Upper lobe of left lung (tissue), 6 donors: Measurements from ENCODE around the gene PTPRK. TPM values are rescaled to one million over a fixed set of nuclear protein-coding genes. Genes with fewer than 3 reads are reported as not detected.

Experiments used
- ATAC-seq, 2 donors: fragments of 200-7000 bp; cut with Tn5 transposase; one replicate each; pipeline ENCODE4 v1.9.1; 2022; ENCODE audit warnings: mild to moderate bottlenecking in 2 of 2, moderate library complexity in 2 of 2; ENCODE audit not compliant: low FRiP score in 2 of 2
- DNase-seq, 2 donors: peaks; one replicate each; pipeline ENCODE4 v3.0.0-alpha.2; 2019 to 2020
- H3K27ac ChIP-seq, 4 donors: fragments of 200-600 bp; sonication (generic); one replicate each; pipeline ENCODE4 v1.5.1; 2016 to 2019
- H3K27me3 ChIP-seq, 4 donors: fragments of 200-600 bp; sonication (generic); one replicate each; pipeline ENCODE4 v1.5.1; 2017 to 2019
- H3K36me3 ChIP-seq, 4 donors: fragments of 200-600 bp; sonication (generic); one replicate each; pipeline ENCODE4 v1.5.1; 2016 to 2019
- H3K4me1 ChIP-seq, 4 donors: fragments of 200-600 bp; sonication (generic); one replicate each; pipeline ENCODE4 v1.5.1; 2018 to 2019
- H3K4me3 ChIP-seq, 4 donors: fragments of 200-600 bp; sonication (generic); one replicate each; pipeline ENCODE4 v1.5.1; 2017 to 2019; ENCODE audit warnings: mild to moderate bottlenecking in 2 of 4, moderate library complexity in 1 of 4
- H3K9me3 ChIP-seq, 4 donors: fragments of 200-600 bp; sonication (generic); one replicate each; pipeline ENCODE4 v1.5.1; 2018 to 2019
- EP300 ChIP-seq, 4 donors: sonication (generic); formaldehyde crosslinking; IDR thresholded peaks; one replicate each; pipeline ENCODE4 v1.5.1; 2017; ENCODE audit warnings: antibody characterized with exemption in 4 of 4, control low read depth in 2 of 4
- POLR2A ChIP-seq, 4 donors: fragments of 450-650 bp; IDR thresholded peaks; one replicate each; pipeline ENCODE4 v1.5.1; 2016 to 2017; ENCODE audit warnings: antibody characterized with exemption in 4 of 4, mild to moderate bottlenecking in 2 of 4
- POLR2AphosphoS5 ChIP-seq, 2 donors: sonication (generic); formaldehyde crosslinking; IDR thresholded peaks; one replicate each; pipeline ENCODE4 v1.5.1; 2017; ENCODE audit warnings: antibody characterized with exemption in 2 of 2
- WGBS, 2 donors: methylation state at CpG; one replicate each; pipeline ENCODE4 v1.1.5; 2017 to 2018; 5-methylcytosine and 5-hydroxymethylcytosine counted together
- total RNA-seq, 6 donors: library from RNA; depleted of rRNA in 4 of 6; stranded (reverse); fragments of >200 nt in 4 of 6; gene quantifications; one replicate each; pipeline versions ENCODE4 v1.1.0 to v1.2.1, GENCODE V29; 2016 to 2021
- TF ChIP-seq, protein P1 (sequence below), 6 experiments: fragments of 450-650 bp in 4 of 6; fragments of 200-600 bp in 2 of 6; sonication (generic) in 2 of 6; IDR thresholded peaks; one replicate each; pipeline ENCODE4 v1.5.1; 2016 to 2019; ENCODE audit warnings: antibody characterized with exemption in 6 of 6
- donor health status: DM: no; HTN: no; CAD: no; lungs with moderate emphysema.
- donor health status: DM: no; HTN: yes; CAD: no; lungs with severe emphysema.

The PTPRK gene
- total RNA-seq, 6 donors from 2014 or later: 42.7 to 97.4 (median 65.2) TPM

DNA sequence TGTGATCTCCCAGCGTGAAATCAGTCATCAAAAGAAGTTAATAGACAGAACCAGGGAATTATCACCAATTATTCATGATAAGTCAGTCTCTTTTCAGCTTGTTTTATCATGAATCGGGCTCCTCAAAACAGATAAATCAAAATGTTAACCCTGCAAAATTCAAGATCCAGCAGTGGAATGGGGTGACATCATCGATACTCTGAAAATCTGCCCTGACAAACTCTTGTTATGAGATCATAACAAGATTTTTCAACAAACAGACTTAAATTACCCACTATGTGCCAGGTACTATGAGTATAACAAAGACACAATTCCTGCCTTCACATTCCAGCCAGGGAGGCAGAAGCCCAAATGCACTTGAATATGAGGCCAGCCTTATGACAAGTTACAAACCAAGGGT is 64.4 kb downstream of the PTPRK start:
- Histone ChIP-seq H3K9me3 (no peaks in the 10 kb centered on the region), H3K36me3 (no peaks in the 10 kb centered on the region), H3K27me3 (no peaks in the 10 kb centered on the region), H3K4me1 (no peaks in the 10 kb centered on the region), H3K4me3 (no peak overlapping the region), H3K27ac (no peak overlapping the region)
- DNase-seq (no peak), ATAC-seq (no peak)
- 87 to 92% methylated on average over 3 of the region's 3 CpGs for WGBS, 2 donors
- TF ChIP-seq EP300 (IDR thresholded peaks at IDR 0.05) (no peak), POLR2A (IDR thresholded peaks at IDR 0.05) (no peak), POLR2AphosphoS5 (IDR thresholded peaks at IDR 0.05) (no peak)
- TF ChIP-seq, protein P1, sequence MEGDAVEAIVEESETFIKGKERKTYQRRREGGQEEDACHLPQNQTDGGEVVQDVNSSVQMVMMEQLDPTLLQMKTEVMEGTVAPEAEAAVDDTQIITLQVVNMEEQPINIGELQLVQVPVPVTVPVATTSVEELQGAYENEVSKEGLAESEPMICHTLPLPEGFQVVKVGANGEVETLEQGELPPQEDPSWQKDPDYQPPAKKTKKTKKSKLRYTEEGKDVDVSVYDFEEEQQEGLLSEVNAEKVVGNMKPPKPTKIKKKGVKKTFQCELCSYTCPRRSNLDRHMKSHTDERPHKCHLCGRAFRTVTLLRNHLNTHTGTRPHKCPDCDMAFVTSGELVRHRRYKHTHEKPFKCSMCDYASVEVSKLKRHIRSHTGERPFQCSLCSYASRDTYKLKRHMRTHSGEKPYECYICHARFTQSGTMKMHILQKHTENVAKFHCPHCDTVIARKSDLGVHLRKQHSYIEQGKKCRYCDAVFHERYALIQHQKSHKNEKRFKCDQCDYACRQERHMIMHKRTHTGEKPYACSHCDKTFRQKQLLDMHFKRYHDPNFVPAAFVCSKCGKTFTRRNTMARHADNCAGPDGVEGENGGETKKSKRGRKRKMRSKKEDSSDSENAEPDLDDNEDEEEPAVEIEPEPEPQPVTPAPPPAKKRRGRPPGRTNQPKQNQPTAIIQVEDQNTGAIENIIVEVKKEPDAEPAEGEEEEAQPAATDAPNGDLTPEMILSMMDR (IDR thresholded peaks at IDR 0.05): no peak

GRCh38 chr6:128452713-128453112 is 67.7 kb downstream of the PTPRK start:
- ATAC-seq: no peak

GRCh38 chr6:128446497-128446896 is 73.9 kb downstream of the PTPRK start:
- TF ChIP-seq, protein P1 (IDR thresholded peaks at IDR 0.05): no peak
- TF ChIP-seq EP300 (IDR thresholded peaks at IDR 0.05) (no peak), POLR2AphosphoS5 (IDR thresholded peaks at IDR 0.05) (no peak), POLR2A (IDR thresholded peaks at IDR 0.05) (no peak)
- Histone ChIP-seq H3K27ac (no peak overlapping the region), H3K9me3 (no peaks in the 10 kb centered on the region), H3K36me3 (no peaks in the 10 kb centered on the region), H3K4me3 (no peak overlapping the region), H3K27me3 (no peaks in the 10 kb centered on the region), H3K4me1 (no peaks in the 10 kb centered on the region)
- DNase-seq (no peak), ATAC-seq (no peak)
- 74 to 80% methylated on average over 3 of the region's 3 CpGs for WGBS, 2 donors

More at GRCh38 chr6:128452713-128453112, 67.7 kb downstream of the PTPRK start:
- Histone ChIP-seq H3K4me1 (no peaks in the 10 kb centered on the region), H3K27me3 (no peaks in the 10 kb centered on the region), H3K4me3 (no peak overlapping the region), H3K27ac (no peak overlapping the region), H3K9me3 (no peaks in the 10 kb centered on the region), H3K36me3 (no peaks in the 10 kb centered on the region)
- 80 to 86% methylated on average over 2 of the region's 2 CpGs for WGBS, 2 donors
- no peak for DNase-seq
- TF ChIP-seq, protein P1 (IDR thresholded peaks at IDR 0.05): no peak
- TF ChIP-seq POLR2AphosphoS5 (IDR thresholded peaks at IDR 0.05) (no peak), POLR2A (IDR thresholded peaks at IDR 0.05) (no peak), EP300 (IDR thresholded peaks at IDR 0.05) (no peak)

DNA sequence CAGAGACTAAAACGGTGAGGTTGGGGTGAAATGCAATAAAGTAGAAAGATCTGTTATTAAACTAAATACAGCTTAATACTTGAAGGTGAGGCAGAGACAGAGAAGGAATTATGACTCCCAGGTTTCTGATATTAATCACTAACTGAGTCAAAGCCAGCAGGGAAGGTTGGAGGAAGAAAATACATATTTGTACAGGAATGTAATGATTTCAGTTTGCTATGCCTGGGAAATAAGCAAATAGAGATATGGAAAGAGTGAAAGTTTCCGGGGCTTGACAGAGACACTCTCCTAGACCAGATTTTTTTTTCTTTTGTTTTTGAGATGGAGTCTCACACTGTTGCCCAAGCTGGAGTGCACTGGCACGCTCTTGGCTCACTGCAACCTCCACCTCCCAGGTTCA is 76.8 kb downstream of the PTPRK start:
- H3K36me3 ChIP-seq: no peaks in the 10 kb centered on the region
- H3K27me3 ChIP-seq: no peaks in the 10 kb centered on the region
- no peak for TF ChIP-seq EP300 (IDR thresholded peaks at IDR 0.05)
- no peak for TF ChIP-seq POLR2AphosphoS5 (IDR thresholded peaks at IDR 0.05)
- no peak for TF ChIP-seq POLR2A (IDR thresholded peaks at IDR 0.05)
- TF ChIP-seq, protein P1 (IDR thresholded peaks at IDR 0.05): no peak
- H3K9me3 ChIP-seq: no peaks in the 10 kb centered on the region
- no peak overlapping the region for H3K4me3 ChIP-seq
- WGBS, 2 donors: 58 to 76% methylated on average over 3 of the region's 3 CpGs
- H3K4me1 ChIP-seq: no peaks in the 10 kb centered on the region
- H3K27ac ChIP-seq: no peak overlapping the region
- no peak for DNase-seq
- ATAC-seq: no peak

DNA sequence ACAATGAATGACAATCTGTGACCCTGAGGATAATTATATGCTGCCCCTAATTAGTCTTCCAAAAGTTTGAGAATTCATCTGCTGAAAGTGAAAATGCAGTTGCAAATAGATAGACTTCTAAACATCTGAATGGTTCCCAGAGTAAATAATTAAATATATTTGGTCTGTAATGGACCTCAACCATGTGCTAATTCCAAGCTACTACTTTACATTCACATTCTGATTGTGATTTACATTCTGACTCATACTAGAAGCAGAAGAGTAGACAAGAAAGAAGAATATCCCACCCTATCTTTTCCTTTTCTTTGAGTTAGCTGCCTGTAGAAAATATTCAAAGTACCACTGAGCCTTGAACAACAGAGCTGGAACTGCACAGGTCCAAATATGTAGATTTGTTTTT is 80.8 kb downstream of the PTPRK start:
- DNase-seq (no peak), ATAC-seq (no peak)
- no peak for TF ChIP-seq POLR2AphosphoS5 (IDR thresholded peaks at IDR 0.05)
- TF ChIP-seq, protein P1 (IDR thresholded peaks at IDR 0.05): no peak
- no peak for TF ChIP-seq POLR2A (IDR thresholded peaks at IDR 0.05)
- TF ChIP-seq EP300 (IDR thresholded peaks at IDR 0.05): no peak
- Histone ChIP-seq H3K4me1 (no peaks in the 10 kb centered on the region), H3K36me3 (no peaks in the 10 kb centered on the region), H3K27ac (no peak overlapping the region), H3K4me3 (no peak overlapping the region), H3K9me3 (no peaks in the 10 kb centered on the region), H3K27me3 (no peaks in the 10 kb centered on the region)
